PC-9 (cell line): Measurements from ENCODE around the gene ZNF236. TPM values are rescaled to one million over a fixed set of nuclear protein-coding genes. Genes with fewer than 3 reads are reported as not detected.

Experiments
- BruUV-seq: library from RNA; stranded (reverse); fragments of 400-500 nt; replicated peaks from 2 replicates; lab custom pipeline; 2021; lab: Mats Ljungman, UMichigan
- CTCF ChIA-PET: fragments of 300-600 bp; sonication (Branson Sonifier 250); formaldehyde crosslinking; loops from one replicate; lab custom pipeline; 2022; ENCODE audit warnings: antibody characterized with exemption; lab: Charles Lee
- POLR2A ChIA-PET: fragments of 300-600 bp; sonication (Branson Sonifier 250); formaldehyde crosslinking; loops from one replicate; lab custom pipeline; 2022; ENCODE audit warnings: antibody characterized with exemption; ENCODE audit not compliant: unreplicated experiment; lab: Charles Lee
- DNase-seq, 2 experiments: peaks; one replicate each; pipeline versions ENCODE4 v3.0.0 to v3.0.0-alpha.2; 2015 to 2022; ENCODE audit warnings: mixed read lengths in 1 of 2
- H2AFZ ChIP-seq: fragments of 200-600 bp; sonication (generic); 2 replicates; pipeline ENCODE4 v1.8.1; 2017; ENCODE audit warnings: antibody characterized with exemption
- H3F3A ChIP-seq: fragments of 200-600 bp; sonication (generic); 2 replicates; pipeline ENCODE4 v1.8.1; 2017; ENCODE audit warnings: antibody characterized with exemption, mild to moderate bottlenecking, low read depth; ENCODE audit not compliant: insufficient read depth
- H3K27ac ChIP-seq: fragments of 200-600 bp; sonication (generic); 2 replicates; pipeline ENCODE4 v1.6.1; 2016; ENCODE audit warnings: mixed run types
- H3K27me3 ChIP-seq: fragments of 200-600 bp; sonication (generic); 2 replicates; pipeline ENCODE4 v1.6.1; 2016; ENCODE audit warnings: low read depth, mixed run types; ENCODE audit not compliant: insufficient read depth
- H3K36me3 ChIP-seq: fragments of 200-600 bp; sonication (generic); 2 replicates; pipeline ENCODE4 v1.6.1; 2016; ENCODE audit warnings: low read depth, mixed run types
- H3K4me1 ChIP-seq: fragments of 200-600 bp; sonication (generic); replicated peaks from 2 replicates; pipeline ENCODE4 v1.6.1; 2016; ENCODE audit warnings: mixed run types; ENCODE audit not compliant: insufficient read depth
- H3K4me2 ChIP-seq: fragments of 200-600 bp; sonication (generic); 2 replicates; pipeline ENCODE4 v1.6.1; 2017; ENCODE audit warnings: mixed run types
- H3K4me3 ChIP-seq: fragments of 200-600 bp; sonication (generic); 2 replicates; pipeline ENCODE4 v1.6.1; 2016; ENCODE audit warnings: mixed run types
- H3K79me2 ChIP-seq: fragments of 200-600 bp; sonication (generic); 2 replicates; pipeline ENCODE4 v1.6.1; 2017; ENCODE audit warnings: low read depth, mixed run types
- H3K9me2 ChIP-seq: fragments of 200-600 bp; sonication (generic); 2 replicates; pipeline ENCODE4 v1.8.1; 2017; ENCODE audit warnings: mild to moderate bottlenecking; ENCODE audit not compliant: insufficient read depth
- H3K9me3 ChIP-seq: fragments of 200-600 bp; sonication (generic); 2 replicates; pipeline ENCODE4 v1.8.1; 2016; ENCODE audit warnings: low read depth; ENCODE audit not compliant: insufficient read depth
- H4K20me1 ChIP-seq: fragments of 200-600 bp; sonication (generic); 2 replicates; pipeline ENCODE4 v1.8.1; 2017; ENCODE audit not compliant: insufficient read depth
- EZH2 ChIP-seq: fragments of 200-600 bp; sonication (generic); IDR thresholded peaks from 2 replicates; pipeline ENCODE4 v1.8.0; 2017; ENCODE audit warnings: antibody characterized with exemption, low read depth
- intact Hi-C: fragments of 100-400 bp; cut with micrococcal nuclease; formaldehyde crosslinking; loops from one replicate; pipeline ENCODE4 v1.10.0; 2022; ENCODE audit not compliant: unreplicated experiment
- total RNA-seq: library from RNA; stranded (reverse); gene quantifications from 2 replicates; pipeline ENCODE4 v1.2.3, GENCODE V29; 2021
- TF ChIP-seq, protein P1 (sequence below): fragments of 200-600 bp; sonication (generic); conservative IDR thresholded peaks from 2 replicates; pipeline ENCODE4 v1.6.1; 2017; ENCODE audit warnings: mixed run types, antibody characterized with exemption, mild to moderate bottlenecking, moderate library complexity

ZNF236 gene
- total RNA-seq, 1 experiment from 2014 or later: 10.8 TPM

- no peaks in the 10 kb centered on the region for H3K27me3 ChIP-seq
- no peaks in the 10 kb centered on the region for H3K9me3 ChIP-seq
- no peaks in the 10 kb centered on the region for H3K79me2 ChIP-seq
- H3F3A ChIP-seq: no peaks in the 10 kb centered on the region
- no peak for DNase-seq
- TF ChIP-seq, protein P1, sequence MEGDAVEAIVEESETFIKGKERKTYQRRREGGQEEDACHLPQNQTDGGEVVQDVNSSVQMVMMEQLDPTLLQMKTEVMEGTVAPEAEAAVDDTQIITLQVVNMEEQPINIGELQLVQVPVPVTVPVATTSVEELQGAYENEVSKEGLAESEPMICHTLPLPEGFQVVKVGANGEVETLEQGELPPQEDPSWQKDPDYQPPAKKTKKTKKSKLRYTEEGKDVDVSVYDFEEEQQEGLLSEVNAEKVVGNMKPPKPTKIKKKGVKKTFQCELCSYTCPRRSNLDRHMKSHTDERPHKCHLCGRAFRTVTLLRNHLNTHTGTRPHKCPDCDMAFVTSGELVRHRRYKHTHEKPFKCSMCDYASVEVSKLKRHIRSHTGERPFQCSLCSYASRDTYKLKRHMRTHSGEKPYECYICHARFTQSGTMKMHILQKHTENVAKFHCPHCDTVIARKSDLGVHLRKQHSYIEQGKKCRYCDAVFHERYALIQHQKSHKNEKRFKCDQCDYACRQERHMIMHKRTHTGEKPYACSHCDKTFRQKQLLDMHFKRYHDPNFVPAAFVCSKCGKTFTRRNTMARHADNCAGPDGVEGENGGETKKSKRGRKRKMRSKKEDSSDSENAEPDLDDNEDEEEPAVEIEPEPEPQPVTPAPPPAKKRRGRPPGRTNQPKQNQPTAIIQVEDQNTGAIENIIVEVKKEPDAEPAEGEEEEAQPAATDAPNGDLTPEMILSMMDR: no peak
- no peak for TF ChIP-seq EZH2
- H4K20me1 ChIP-seq: no peaks in the 10 kb centered on the region
- no peak overlapping the region for H3K4me3 ChIP-seq
- CTCF ChIA-PET: interaction anchor here (0.7 kb wide), 1 partner anchor 882 kb away, joined by 6 read pairs; no protein-coding TSS in a partner anchor
- no TSS peak for BruUV-seq
- no peak overlapping the region for H2AFZ ChIP-seq
- POLR2A ChIA-PET: no interaction called here
- no peaks in the 10 kb centered on the region for H3K36me3 ChIP-seq
- no peaks in the 10 kb centered on the region for H3K9me2 ChIP-seq
- intact Hi-C loops: no loop called here
- no peak overlapping the region for H3K4me2 ChIP-seq
- no peaks in the 10 kb centered on the region for H3K4me1 ChIP-seq
- no peak overlapping the region for H3K27ac ChIP-seq
These were observed 37.4 kb downstream of the ZNF236 start for GRCh38 chr18:76859474-76860339.

GRCh38 chr18:76860411-76860810, 38.1 kb downstream of the ZNF236 start:
- BruUV-seq: no TSS peak
- H3K27ac ChIP-seq: no peak overlapping the region
- DNase-seq: no peak
- POLR2A ChIA-PET: no interaction called here
- no peaks in the 10 kb centered on the region for H3K79me2 ChIP-seq
- no peaks in the 10 kb centered on the region for H3K9me2 ChIP-seq
- CTCF ChIA-PET: interaction anchor here (0.5 kb wide), 1 partner anchor 25 kb away, joined by 4 read pairs; no protein-coding TSS in a partner anchor
- intact Hi-C loops: no loop called here
- no peaks in the 10 kb centered on the region for H3K9me3 ChIP-seq
- no peaks in the 10 kb centered on the region for H4K20me1 ChIP-seq
- TF ChIP-seq, protein P1: no peak
- no peak for TF ChIP-seq EZH2
- no peaks in the 10 kb centered on the region for H3K4me1 ChIP-seq
- H3K4me2 ChIP-seq: no peak overlapping the region
- no peaks in the 10 kb centered on the region for H3F3A ChIP-seq
- no peaks in the 10 kb centered on the region for H3K27me3 ChIP-seq
- H3K4me3 ChIP-seq: no peak overlapping the region
- H2AFZ ChIP-seq: no peak overlapping the region
- H3K36me3 ChIP-seq: no peaks in the 10 kb centered on the region

- no peaks in the 10 kb centered on the region for H4K20me1 ChIP-seq
- no peaks in the 10 kb centered on the region for H3K36me3 ChIP-seq
- no TSS peak for BruUV-seq
- H3K4me3 ChIP-seq: no peak overlapping the region
- no peak overlapping the region for H2AFZ ChIP-seq
- DNase-seq: no peak
- H3K27ac ChIP-seq: no peak overlapping the region
- no peak overlapping the region for H3K4me2 ChIP-seq
- H3K4me1 ChIP-seq: no peaks in the 10 kb centered on the region
- TF ChIP-seq, protein P1: no peak
- TF ChIP-seq EZH2: no peak
- H3F3A ChIP-seq: no peaks in the 10 kb centered on the region
- no peaks in the 10 kb centered on the region for H3K9me3 ChIP-seq
- POLR2A ChIA-PET: no interaction called here
- H3K9me2 ChIP-seq: no peaks in the 10 kb centered on the region
- CTCF ChIA-PET: no interaction called here
- H3K79me2 ChIP-seq: no peaks in the 10 kb centered on the region
- no peaks in the 10 kb centered on the region for H3K27me3 ChIP-seq
- intact Hi-C loops: no loop called here
These were observed 44.3 kb downstream of the ZNF236 start for GRCh38 chr18:76866666-76867065.
